Left ventricle myocardium inferior (tissue), 1 donor: Measurements from ENCODE around the gene PCYT1B. TPM values are rescaled to one million over a fixed set of nuclear protein-coding genes. Genes with fewer than 3 reads are reported as not detected.

Source experiments
- DNase-seq: peaks from one replicate; pipeline ENCODE4 v3.0.0-alpha.2; 2020
- H3K27ac ChIP-seq: fragments of 200-600 bp; replicated peaks from 2 replicates; pipeline ENCODE4 v1.8.0; 2021
- H3K27me3 ChIP-seq: fragments of 200-600 bp; 2 replicates; pipeline ENCODE4 v1.8.0; 2021; ENCODE audit warnings: low read depth
- H3K36me3 ChIP-seq: fragments of 200-600 bp; 2 replicates; pipeline ENCODE4 v1.8.0; 2021
- H3K4me1 ChIP-seq: fragments of 200-600 bp; 2 replicates; pipeline ENCODE4 v1.8.0; 2021
- H3K4me3 ChIP-seq: fragments of 200-600 bp; 2 replicates; pipeline ENCODE4 v1.8.0; 2021; ENCODE audit warnings: mild to moderate bottlenecking, moderate library complexity
- H3K9me3 ChIP-seq: fragments of 200-600 bp; replicated peaks from 2 replicates; pipeline ENCODE4 v1.8.0; 2021
- intact Hi-C: fragments of 100-400 bp; cut with micrococcal nuclease; formaldehyde crosslinking; loops from one replicate; pipeline ENCODE4 v1.11.0; 2022
- long read RNA-seq: library from polyadenylated mRNA; unstranded; transcript quantifications from one replicate; pipeline ENCODE4 v2.0.0, GENCODE V29; 2021
- total RNA-seq: library from RNA; stranded (reverse); fragmentation: NEBNext Ultra II Directional; extraction: Animal tissue kit (Norgen Biotek cat#: 25700); gene quantifications from one replicate; pipeline ENCODE4 v1.2.1, GENCODE V29; 2021
- TF ChIP-seq, protein P1 (sequence below): fragments of 200-600 bp; IDR thresholded peaks from 2 replicates; pipeline ENCODE4 v1.8.0; 2021; ENCODE audit warnings: antibody characterized with exemption, mild to moderate bottlenecking, borderline replicate concordance
- donor health status: DM: no; HTN: yes; CAD: no; lungs with severe emphysema.

The PCYT1B gene
- 0.36 TPM for total RNA-seq
- long read RNA-seq, result 0 reads

DNA sequence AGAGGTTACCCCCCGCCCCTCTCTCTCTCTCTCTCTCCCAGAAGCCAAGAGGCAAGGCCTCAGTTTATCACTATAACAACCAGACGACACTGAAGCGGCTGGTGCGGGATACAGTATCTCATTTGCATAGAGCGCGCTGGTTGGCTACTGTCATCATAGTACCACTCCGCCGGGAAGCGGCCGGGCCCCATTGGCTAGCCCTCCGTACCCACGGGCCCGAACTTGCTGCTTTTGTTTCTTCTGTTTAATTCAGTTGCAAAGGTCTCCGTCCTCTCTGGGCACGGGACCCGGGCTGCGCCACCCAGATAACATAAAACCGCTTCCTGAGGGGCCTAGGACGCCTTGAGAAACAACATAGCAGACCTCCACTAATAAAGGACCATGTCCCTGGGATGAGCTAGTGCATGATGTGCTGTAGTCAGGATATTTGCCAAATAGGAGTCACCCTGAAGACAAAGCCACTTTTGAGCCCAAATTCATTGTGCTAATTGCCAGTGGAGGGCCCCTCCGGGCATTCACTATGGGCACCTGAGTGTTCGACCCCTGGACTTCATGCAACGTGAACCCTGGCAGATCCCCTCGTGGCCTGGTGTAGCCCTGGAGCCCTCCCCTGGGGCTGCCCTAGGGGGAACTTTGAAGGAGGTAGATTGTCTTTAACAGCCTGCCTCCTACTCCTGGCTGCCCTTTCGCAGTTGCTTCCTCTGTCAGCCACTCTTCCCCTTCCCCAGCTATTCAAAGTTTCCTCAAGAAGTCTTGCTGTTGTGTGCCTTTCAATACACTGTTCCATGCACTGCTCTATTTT is at the start of gene PCYT1B:
Gene PCYT1B, minus strand, starts transcription at position 91 of the 802 bp plus-strand sequence. CDS start 242 bp downstream, outside the sequence.
- Histone ChIP-seq H3K4me1 (no peaks in the 10 kb centered on the region), H3K36me3 (no peaks in the 10 kb centered on the region), H3K27ac (no peak within 1 kb of the TSS), H3K9me3 (no peaks in the 10 kb centered on the region), H3K4me3 (peak within 1 kb of the TSS; percentile 54), H3K27me3 (peaks cover 15% of the 10 kb centered on the region)
- TF ChIP-seq, protein P1, sequence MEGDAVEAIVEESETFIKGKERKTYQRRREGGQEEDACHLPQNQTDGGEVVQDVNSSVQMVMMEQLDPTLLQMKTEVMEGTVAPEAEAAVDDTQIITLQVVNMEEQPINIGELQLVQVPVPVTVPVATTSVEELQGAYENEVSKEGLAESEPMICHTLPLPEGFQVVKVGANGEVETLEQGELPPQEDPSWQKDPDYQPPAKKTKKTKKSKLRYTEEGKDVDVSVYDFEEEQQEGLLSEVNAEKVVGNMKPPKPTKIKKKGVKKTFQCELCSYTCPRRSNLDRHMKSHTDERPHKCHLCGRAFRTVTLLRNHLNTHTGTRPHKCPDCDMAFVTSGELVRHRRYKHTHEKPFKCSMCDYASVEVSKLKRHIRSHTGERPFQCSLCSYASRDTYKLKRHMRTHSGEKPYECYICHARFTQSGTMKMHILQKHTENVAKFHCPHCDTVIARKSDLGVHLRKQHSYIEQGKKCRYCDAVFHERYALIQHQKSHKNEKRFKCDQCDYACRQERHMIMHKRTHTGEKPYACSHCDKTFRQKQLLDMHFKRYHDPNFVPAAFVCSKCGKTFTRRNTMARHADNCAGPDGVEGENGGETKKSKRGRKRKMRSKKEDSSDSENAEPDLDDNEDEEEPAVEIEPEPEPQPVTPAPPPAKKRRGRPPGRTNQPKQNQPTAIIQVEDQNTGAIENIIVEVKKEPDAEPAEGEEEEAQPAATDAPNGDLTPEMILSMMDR, result no peak
- DNase-seq, result peak; percentile 35
- intact Hi-C loops, result no loop called here

DNA sequence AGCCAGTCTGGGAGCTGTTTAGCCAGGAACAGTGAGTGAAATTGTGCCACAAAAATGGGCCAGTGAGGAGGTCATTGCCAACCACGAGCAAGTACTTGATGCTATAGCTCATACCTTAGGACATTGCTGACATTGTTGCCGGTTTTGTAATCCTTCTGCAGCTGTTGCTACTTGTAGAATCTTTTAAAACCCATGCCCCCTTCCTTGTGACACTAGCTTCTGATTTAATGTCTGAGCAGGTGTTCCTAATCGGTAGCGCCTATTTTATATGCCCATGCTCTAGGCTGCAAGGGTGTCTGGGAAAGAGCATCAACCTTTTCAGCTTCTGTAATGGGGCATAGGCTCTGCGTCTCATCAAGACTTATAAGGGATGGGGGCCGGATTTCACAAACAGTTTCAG is 49.1 kb upstream of the PCYT1B start:
- H3K27ac ChIP-seq, result no peak overlapping the region
- intact Hi-C loops, result no loop called here
- no peaks in the 10 kb centered on the region for H3K9me3 ChIP-seq
- DNase-seq, result no peak
- TF ChIP-seq, protein P1, result no peak
- H3K27me3 ChIP-seq, result no peaks in the 10 kb centered on the region
- no peak overlapping the region for H3K4me3 ChIP-seq
- H3K36me3 ChIP-seq, result peaks cover 9% of the 10 kb centered on the region
- H3K4me1 ChIP-seq, result peaks cover 15% of the 10 kb centered on the region

DNA sequence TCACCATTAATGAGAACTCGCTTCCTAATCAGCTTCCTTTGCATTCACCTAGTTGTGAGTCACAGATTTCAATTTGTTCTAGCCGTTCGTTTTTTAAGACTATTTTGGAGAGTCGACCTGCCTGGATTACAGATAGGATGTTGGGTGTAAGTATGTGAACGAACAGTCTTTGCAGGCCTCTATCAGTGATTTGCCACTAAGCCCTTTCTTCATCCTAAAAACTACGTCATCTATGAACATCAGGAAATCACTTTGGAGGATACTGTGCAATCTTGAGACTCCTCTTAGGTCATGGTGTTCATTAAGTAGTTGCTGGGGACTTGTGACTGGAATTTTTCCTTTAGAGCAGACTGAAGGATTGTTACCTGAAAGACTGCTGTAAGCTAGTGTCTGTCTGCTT is 47.7 kb upstream of the PCYT1B start:
- Histone ChIP-seq H3K4me3 (peak overlapping the region; percentile 78), H3K27me3 (no peaks in the 10 kb centered on the region), H3K9me3 (no peaks in the 10 kb centered on the region), H3K27ac (no peak overlapping the region), H3K36me3 (peaks cover 3% of the 10 kb centered on the region), H3K4me1 (peaks cover 15% of the 10 kb centered on the region)
- intact Hi-C loops, result no loop called here
- TF ChIP-seq, protein P1, result no peak
- no peak for DNase-seq

DNA sequence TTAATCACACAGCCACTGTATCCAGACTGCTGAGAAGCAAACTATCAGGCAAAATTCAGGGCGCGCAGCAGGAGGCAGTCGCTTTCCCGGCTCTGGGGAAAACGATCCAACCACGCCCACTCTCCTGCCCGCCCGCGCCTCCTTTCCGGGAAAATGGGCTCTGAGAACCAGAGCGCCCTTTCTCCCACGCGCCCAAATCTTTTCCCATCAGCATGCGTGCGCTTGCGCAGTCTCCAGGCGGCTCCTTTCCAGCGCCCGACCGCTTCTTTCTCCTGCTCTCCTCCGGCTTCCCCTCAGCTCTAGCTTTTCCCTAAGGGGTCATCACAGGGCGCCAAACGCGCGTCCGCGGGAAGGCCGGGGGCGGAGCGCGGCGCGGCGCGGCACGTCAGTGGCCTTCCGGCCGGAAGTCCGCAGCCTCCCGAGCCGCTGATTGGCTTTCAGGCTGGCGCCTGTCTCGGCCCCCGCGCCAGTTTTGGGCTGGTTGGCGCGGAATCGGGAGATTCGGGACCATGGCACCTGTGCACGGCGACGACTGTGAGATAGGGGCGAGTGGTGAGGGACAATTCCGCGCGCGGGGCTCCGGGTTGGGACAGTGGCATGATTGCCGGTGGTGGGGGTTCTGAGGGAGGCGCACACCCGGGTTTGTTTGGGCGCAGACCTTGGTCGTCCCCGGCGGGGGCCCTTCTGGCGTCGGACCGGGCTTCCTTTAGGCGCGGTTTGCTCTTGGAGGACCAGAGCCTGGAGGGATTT is 46.5 kb upstream of the PCYT1B start, which contains the start of gene POLA1:
Gene POLA1, plus strand, starts transcription at position 466 of the 750 bp plus-strand sequence. Its CDS starts 44 bp downstream, at position 510.
- H3K27me3 ChIP-seq, result no peaks in the 10 kb centered on the region
- peak within 1 kb of the TSS; percentile 85 for H3K27ac ChIP-seq
- DNase-seq, result peak; percentile 92
- H3K36me3 ChIP-seq, result no peaks in the 10 kb centered on the region
- peaks cover 15% of the 10 kb centered on the region for H3K4me1 ChIP-seq
- H3K4me3 ChIP-seq, result peak within 1 kb of the TSS; percentile 78
- TF ChIP-seq, protein P1, result peak; percentile 33
- intact Hi-C loops, result no loop called here
- H3K9me3 ChIP-seq, result no peaks in the 10 kb centered on the region

DNA sequence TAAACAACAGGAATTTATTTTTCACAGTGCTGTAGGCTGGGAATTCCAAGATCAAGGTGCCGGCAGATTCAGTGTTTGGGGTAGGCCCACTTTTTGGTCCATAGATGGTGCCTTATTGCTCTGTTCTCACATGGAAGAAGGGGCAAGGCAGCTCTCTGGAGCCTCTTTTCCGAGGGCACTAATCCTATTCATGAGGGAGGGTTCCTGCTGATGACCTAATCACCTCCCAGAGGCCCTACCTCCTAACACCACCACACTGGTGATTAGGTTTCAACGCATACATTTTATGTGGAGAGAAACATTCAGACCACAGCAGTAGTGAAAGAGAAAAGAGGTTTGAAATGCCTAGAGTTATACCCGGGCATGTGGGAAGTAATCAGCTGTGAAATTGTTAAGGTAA is 45.2 kb upstream of the PCYT1B start:
- H3K4me3 ChIP-seq, result no peak overlapping the region
- H3K27ac ChIP-seq, result no peak overlapping the region
- intact Hi-C loops, result no loop called here
- peaks cover 15% of the 10 kb centered on the region for H3K4me1 ChIP-seq
- TF ChIP-seq, protein P1, result no peak
- DNase-seq, result no peak
- no peaks in the 10 kb centered on the region for H3K36me3 ChIP-seq
- H3K27me3 ChIP-seq, result no peaks in the 10 kb centered on the region
- no peaks in the 10 kb centered on the region for H3K9me3 ChIP-seq
